GM19193 (cell line): ENCODE results near the gene EEPD1.

Source experiments
- POLR2A ChIP-seq: IDR thresholded peaks from 4 replicates; pipeline ENCODE4 v1.6.1; 2011; ENCODE audit not compliant: insufficient read depth, insufficient read length; ENCODE audit errors: extremely low read depth

The EEPD1 gene

GRCh38 chr7:36236073-36236472 is 83.0 kb downstream of the EEPD1 start:
- no peak for TF ChIP-seq POLR2A

GRCh38 chr7:36238138-36238537 is 85.1 kb downstream of the EEPD1 start:
- no peak for TF ChIP-seq POLR2A

- TF ChIP-seq POLR2A: no peak
Measured at GRCh38 chr7:36244429-36244828, 91.4 kb downstream of the EEPD1 start.

GRCh38 chr7:36245684-36246299 is 92.7 kb downstream of the EEPD1 start:
- no peak for TF ChIP-seq POLR2A

GRCh38 chr7:36249091-36249490 is 96.0 kb downstream of the EEPD1 start:
- TF ChIP-seq POLR2A: no peak

- no peak for TF ChIP-seq POLR2A
Measured at GRCh38 chr7:36253699-36254098, 100.6 kb downstream of the EEPD1 start.

GRCh38 chr7:36260481-36260880 is 107.4 kb downstream of the EEPD1 start:
- no peak for TF ChIP-seq POLR2A

- TF ChIP-seq POLR2A: no peak
Measured at GRCh38 chr7:36261019-36261754, 108.1 kb downstream of the EEPD1 start.

- no peak for TF ChIP-seq POLR2A
Measured at GRCh38 chr7:36262309-36263094, 109.4 kb downstream of the EEPD1 start.

GRCh38 chr7:36263095-36263484 is 110.0 kb downstream of the EEPD1 start:
- TF ChIP-seq POLR2A: no peak

- TF ChIP-seq POLR2A: no peak
Measured at GRCh38 chr7:36264123-36264801, 111.2 kb downstream of the EEPD1 start.

- TF ChIP-seq POLR2A: no peak
Measured at GRCh38 chr7:36264913-36265516, 112.0 kb downstream of the EEPD1 start.

- no peak for TF ChIP-seq POLR2A
Measured at GRCh38 chr7:36265680-36266079, 112.6 kb downstream of the EEPD1 start.

- no peak for TF ChIP-seq POLR2A
Measured at GRCh38 chr7:36266190-36266589, 113.1 kb downstream of the EEPD1 start.

- no peak for TF ChIP-seq POLR2A
Measured at GRCh38 chr7:36266683-36267082, 113.6 kb downstream of the EEPD1 start.
